Neural progenitor cell (in vitro differentiated cells): ENCODE results near the gene TWIST2.

Source experiments
- CTCF ChIP-seq: fragments of 200-600 bp; sonication (generic); IDR thresholded peaks from 2 replicates; pipeline ENCODE4 v1.5.1; 2017; ENCODE audit warnings: antibody characterized with exemption, mild to moderate bottlenecking
- EZH2 ChIP-seq: fragments of 200-600 bp; sonication (generic); IDR thresholded peaks from 2 replicates; pipeline ENCODE4 v1.6.1; 2017; ENCODE audit warnings: antibody characterized with exemption, mild to moderate bottlenecking, moderate library complexity
- EZH2phosphoT487 ChIP-seq: fragments of 200-600 bp; sonication (generic); IDR thresholded peaks from 2 replicates; pipeline ENCODE4 v1.6.1; 2017; ENCODE audit warnings: antibody characterized with exemption

DNA sequence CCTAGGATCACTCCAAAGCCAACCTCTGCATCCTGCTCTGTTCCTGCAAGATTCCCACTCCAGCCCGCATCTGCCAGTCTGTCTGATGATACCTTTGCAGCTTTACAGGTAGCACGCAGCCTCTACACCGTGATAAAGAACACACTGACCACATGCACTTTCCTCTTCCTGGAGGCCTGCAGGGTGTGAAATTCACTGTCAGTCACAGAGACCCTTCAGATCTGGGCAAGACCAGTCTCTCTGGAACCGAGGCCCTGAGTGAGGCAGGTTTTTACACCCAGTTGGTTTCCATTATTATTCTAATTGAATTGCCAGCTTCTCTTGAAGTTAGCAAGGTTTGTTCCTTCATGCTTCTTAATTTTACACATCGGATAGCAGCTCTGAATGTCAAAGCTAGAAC, 30.5 kb upstream of the TWIST2 start:
- TF ChIP-seq EZH2 = no peak
- TF ChIP-seq CTCF = no peak
- TF ChIP-seq EZH2phosphoT487 = no peak
